DND-41 (cell line): Measurements from ENCODE around the gene CALY.

Experiments used
- CTCF ChIP-seq: IDR thresholded peaks from 2 replicates; pipeline ENCODE4 v1.5.1; 2012; ENCODE audit warnings: borderline replicate concordance, low read length, moderate library complexity, mild to moderate bottlenecking; ENCODE audit not compliant: poor library complexity, severe bottlenecking; ENCODE audit errors: extremely low read depth
- EZH2 ChIP-seq: IDR thresholded peaks from 3 replicates; pipeline ENCODE4 v1.6.1; 2012; ENCODE audit warnings: borderline replicate concordance, low read depth, mild to moderate bottlenecking, moderate library complexity, low read length, inconsistent platforms; ENCODE audit not compliant: severe bottlenecking

- TF ChIP-seq CTCF: no peak
- no peak for TF ChIP-seq EZH2
Observed at GRCh38 chr10:133285217-133285616, 51.5 kb downstream of the CALY start.
